ENCODE data around the gene ELK3.

The ELK3 gene

GRCh38 chr12:96256672-96257361 is 62.6 kb downstream of the ELK3 start:
- DNase-seq (ENCODE audit: low spot score) = no peak

GRCh38 chr12:96257550-96258103 is 63.5 kb downstream of the ELK3 start:
- no peak for DNase-seq (ENCODE audit: low spot score)

- DNase-seq (ENCODE audit: low spot score) = no peak
These were observed 64.2 kb downstream of the ELK3 start for GRCh38 chr12:96258104-96258961.

GRCh38 chr12:96260231-96260630 is 66.1 kb downstream of the ELK3 start:
- DNase-seq (ENCODE audit: low spot score) = no peak

- DNase-seq (ENCODE audit: low spot score) = no peak
These were observed 66.5 kb downstream of the ELK3 start for GRCh38 chr12:96260644-96261043.

- DNase-seq (ENCODE audit: low spot score) = no peak
These were observed 67.4 kb downstream of the ELK3 start for GRCh38 chr12:96261557-96261956.

- no peak for DNase-seq (ENCODE audit: low spot score)
These were observed 69.3 kb downstream of the ELK3 start for GRCh38 chr12:96263449-96263902.

GRCh38 chr12:96265400-96265799 is 71.2 kb downstream of the ELK3 start:
- no peak for DNase-seq (ENCODE audit: low spot score)

- DNase-seq (ENCODE audit: low spot score) = no peak
These were observed 71.7 kb downstream of the ELK3 start for GRCh38 chr12:96265836-96266235.

GRCh38 chr12:96266238-96266637 is 72.1 kb downstream of the ELK3 start:
- DNase-seq (ENCODE audit: low spot score) = no peak

- DNase-seq (ENCODE audit: low spot score) = no peak
These were observed 77.5 kb downstream of the ELK3 start for GRCh38 chr12:96271469-96272199.

- no peak for DNase-seq (ENCODE audit: low spot score)
These were observed 80.2 kb downstream of the ELK3 start for GRCh38 chr12:96274331-96274730.

GRCh38 chr12:96285158-96285557 is 91.0 kb downstream of the ELK3 start:
- no peak for DNase-seq (ENCODE audit: low spot score)

GRCh38 chr12:96289067-96289466 is 94.9 kb downstream of the ELK3 start:
- no peak for DNase-seq (ENCODE audit: low spot score)

GRCh38 chr12:96293093-96293492 is 98.9 kb downstream of the ELK3 start:
- no peak for DNase-seq (ENCODE audit: low spot score)

- no peak for DNase-seq (ENCODE audit: low spot score)
These were observed 100.7 kb downstream of the ELK3 start for GRCh38 chr12:96294831-96295230.

- no peak for DNase-seq (ENCODE audit: low spot score)
These were observed 101.5 kb downstream of the ELK3 start for GRCh38 chr12:96295532-96296160.

GRCh38 chr12:96297504-96297903 is 103.3 kb downstream of the ELK3 start:
- DNase-seq (ENCODE audit: low spot score) = no peak

GRCh38 chr12:96300064-96300463 is 105.9 kb downstream of the ELK3 start:
- no peak for DNase-seq (ENCODE audit: low spot score)

GRCh38 chr12:96301732-96302131 is 107.6 kb downstream of the ELK3 start:
- no peak for DNase-seq (ENCODE audit: low spot score)

GRCh38 chr12:96302687-96303310 is 108.6 kb downstream of the ELK3 start:
- DNase-seq (ENCODE audit: low spot score) = no peak

Measured in activated CD4-positive, alpha-beta T cell treated with anti-CD3 and anti-CD28 coated beads, Interleukin-2, Interleukin-4, amounts not matched to agents 100 ng/mL and 50 ng/mL, durations not matched to agents 16 hours and 8 hours (primary cell).